Measurements from ENCODE around the gene NUAK1. TPM values are rescaled to one million over a fixed set of nuclear protein-coding genes. Genes with fewer than 3 reads are reported as not detected.

The NUAK1 gene
- total RNA-seq, 4 donors from 2014 or later = 18.9 to 34.5 (median 29.1) TPM

DNA sequence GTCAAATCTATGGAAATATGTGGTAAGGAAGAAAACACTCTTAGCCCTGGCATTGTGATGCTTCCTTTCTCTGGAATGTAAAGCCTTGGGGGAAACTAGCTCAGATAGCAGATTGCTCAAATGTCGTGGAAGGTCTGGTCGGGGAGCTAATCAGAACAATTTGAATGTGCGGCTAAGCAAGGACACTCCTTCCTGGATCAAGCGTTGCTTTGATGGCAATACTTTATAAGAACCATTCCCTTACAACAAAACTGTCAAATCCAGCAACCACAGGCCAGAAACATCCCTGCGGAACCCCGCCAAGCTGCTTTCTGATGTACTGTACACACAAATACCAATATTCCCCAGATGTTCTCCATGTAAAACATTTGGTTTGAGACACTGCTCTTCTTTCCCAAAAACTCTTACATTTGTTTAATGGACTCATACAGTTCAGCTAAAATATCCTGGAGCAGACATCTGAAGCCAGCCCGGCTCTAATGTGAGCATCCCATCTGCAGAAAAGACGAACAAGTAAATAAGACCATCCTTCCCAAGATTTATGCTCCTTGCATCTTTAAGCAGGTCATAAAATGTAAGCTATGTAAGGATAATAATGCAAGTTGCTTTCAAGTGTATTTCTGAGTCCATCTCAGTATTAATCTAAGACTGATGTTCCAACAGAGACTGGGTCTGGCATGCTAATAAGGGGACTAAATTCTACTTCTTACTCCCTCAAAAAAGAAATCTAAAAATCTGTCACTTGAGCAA, 20.2 kb downstream of the NUAK1 start:
- no peak for ATAC-seq
- TF ChIP-seq POLR2A (IDR thresholded peaks at IDR 0.05) = no peak
- TF ChIP-seq, protein P1, sequence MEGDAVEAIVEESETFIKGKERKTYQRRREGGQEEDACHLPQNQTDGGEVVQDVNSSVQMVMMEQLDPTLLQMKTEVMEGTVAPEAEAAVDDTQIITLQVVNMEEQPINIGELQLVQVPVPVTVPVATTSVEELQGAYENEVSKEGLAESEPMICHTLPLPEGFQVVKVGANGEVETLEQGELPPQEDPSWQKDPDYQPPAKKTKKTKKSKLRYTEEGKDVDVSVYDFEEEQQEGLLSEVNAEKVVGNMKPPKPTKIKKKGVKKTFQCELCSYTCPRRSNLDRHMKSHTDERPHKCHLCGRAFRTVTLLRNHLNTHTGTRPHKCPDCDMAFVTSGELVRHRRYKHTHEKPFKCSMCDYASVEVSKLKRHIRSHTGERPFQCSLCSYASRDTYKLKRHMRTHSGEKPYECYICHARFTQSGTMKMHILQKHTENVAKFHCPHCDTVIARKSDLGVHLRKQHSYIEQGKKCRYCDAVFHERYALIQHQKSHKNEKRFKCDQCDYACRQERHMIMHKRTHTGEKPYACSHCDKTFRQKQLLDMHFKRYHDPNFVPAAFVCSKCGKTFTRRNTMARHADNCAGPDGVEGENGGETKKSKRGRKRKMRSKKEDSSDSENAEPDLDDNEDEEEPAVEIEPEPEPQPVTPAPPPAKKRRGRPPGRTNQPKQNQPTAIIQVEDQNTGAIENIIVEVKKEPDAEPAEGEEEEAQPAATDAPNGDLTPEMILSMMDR (IDR thresholded peaks at IDR 0.05 in 4 of 5, conservative IDR thresholded peaks at IDR 0.05 in 1 of 5) = no peak
- in situ Hi-C loops (cut with MboI; ENCODE audit: low sequenced_read_pairs in 4 of 4) = no loop called here
- intact Hi-C loops (cut with DNase I; ENCODE audit: low total_unique reads) = no loop called here
- H3K4me1 ChIP-seq = peaks cover 90 to 96% of the 10 kb centered on the region in 2 donors
- peak overlapping the region; percentile 58 to 90 (median 86) for H3K27ac ChIP-seq
- no peaks in the 10 kb centered on the region for H3K36me3 ChIP-seq
- H3K9me3 ChIP-seq = no peaks in the 10 kb centered on the region
- H3K4me3 ChIP-seq = no peak overlapping the region
- H3K27me3 ChIP-seq = no peaks in the 10 kb centered on the region
- no peak for DNase-seq

DNA sequence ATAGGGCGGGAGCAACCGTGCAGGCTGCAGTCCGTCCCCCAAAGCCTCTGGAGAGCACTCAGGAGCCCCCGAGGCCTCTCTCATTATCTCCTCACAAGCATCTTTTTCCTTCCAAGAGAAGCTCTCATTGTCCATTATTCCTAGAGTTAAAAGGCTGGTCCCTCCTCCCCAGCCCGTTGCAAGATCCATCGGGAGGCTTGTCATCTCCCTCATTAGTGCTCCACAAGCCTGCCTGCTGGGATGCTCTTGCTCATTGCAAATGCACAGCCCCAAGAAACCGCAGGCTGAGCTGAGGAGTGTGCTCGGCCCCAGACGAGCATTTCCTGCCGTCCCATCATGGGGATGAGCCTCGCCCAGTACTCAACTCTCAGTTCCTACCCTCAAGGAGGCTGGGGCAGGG, 23.3 kb downstream of the NUAK1 start:
- Histone ChIP-seq H3K4me3 (no peak overlapping the region), H3K27me3 (no peaks in the 10 kb centered on the region), H3K36me3 (no peaks in the 10 kb centered on the region), H3K27ac (peak overlapping the region in 2 of 4 donors; percentile 85 to 93), H3K4me1 (peaks cover 83 to 94% of the 10 kb centered on the region in 2 donors), H3K9me3 (no peaks in the 10 kb centered on the region)
- intact Hi-C loops (cut with DNase I; ENCODE audit: low total_unique reads) (no loop called here), in situ Hi-C loops (cut with MboI; ENCODE audit: low sequenced_read_pairs in 4 of 4) (no loop called here)
- ATAC-seq (no peak), DNase-seq (no peak)
- TF ChIP-seq, protein P1 (IDR thresholded peaks at IDR 0.05 in 4 of 5, conservative IDR thresholded peaks at IDR 0.05 in 1 of 5) = no peak
- no peak for TF ChIP-seq POLR2A (IDR thresholded peaks at IDR 0.05)

DNA sequence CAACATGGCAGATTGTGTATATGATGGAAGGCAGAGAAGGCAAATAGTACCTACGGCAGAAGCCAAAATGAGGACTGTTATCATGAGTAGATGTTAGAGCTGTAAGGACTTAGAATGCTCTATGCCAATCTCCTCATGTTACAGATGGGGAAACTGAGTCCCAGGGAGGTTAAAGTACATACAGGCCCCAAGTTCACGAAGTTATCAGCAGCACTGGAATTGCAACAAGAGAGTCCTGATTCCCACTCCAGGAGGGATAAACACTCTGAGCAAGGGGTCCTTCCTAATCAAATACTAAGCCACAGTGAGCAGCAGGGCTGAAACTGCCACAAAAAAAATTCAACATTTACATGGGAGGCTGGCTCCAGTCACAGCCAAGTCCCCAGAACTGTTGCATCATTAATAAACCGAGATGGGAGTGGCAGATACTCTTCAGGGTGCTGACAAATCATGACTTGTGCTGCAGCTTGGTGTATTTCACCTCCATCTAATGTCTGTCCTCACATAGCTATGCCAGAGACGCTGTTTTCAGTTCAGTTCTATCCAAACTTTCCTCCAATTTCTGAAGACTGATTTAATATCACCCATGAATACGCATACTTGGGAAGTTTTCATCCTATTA, 24.2 kb downstream of the NUAK1 start:
- H3K27ac ChIP-seq = peak overlapping the region; percentile 80 to 93 (median 84)
- in situ Hi-C loops (cut with MboI; ENCODE audit: low sequenced_read_pairs in 4 of 4) (no loop called here), intact Hi-C loops (cut with DNase I; ENCODE audit: low total_unique reads) (loop anchor here (1.0 kb wide), 1 partner anchor 9 kb away; no protein-coding TSS in a partner anchor)
- H3K4me3 ChIP-seq = no peak overlapping the region
- TF ChIP-seq POLR2A (IDR thresholded peaks at IDR 0.05) = no peak
- TF ChIP-seq, protein P1 (IDR thresholded peaks at IDR 0.05 in 4 of 5, conservative IDR thresholded peaks at IDR 0.05 in 1 of 5) = no peak
- H3K36me3 ChIP-seq = no peaks in the 10 kb centered on the region
- no peaks in the 10 kb centered on the region for H3K27me3 ChIP-seq
- H3K9me3 ChIP-seq = no peaks in the 10 kb centered on the region
- DNase-seq (peak; percentile 39 to 63), ATAC-seq (peak; percentile 50 to 64)
- peaks cover 74 to 91% of the 10 kb centered on the region in 2 donors for H3K4me1 ChIP-seq

DNA sequence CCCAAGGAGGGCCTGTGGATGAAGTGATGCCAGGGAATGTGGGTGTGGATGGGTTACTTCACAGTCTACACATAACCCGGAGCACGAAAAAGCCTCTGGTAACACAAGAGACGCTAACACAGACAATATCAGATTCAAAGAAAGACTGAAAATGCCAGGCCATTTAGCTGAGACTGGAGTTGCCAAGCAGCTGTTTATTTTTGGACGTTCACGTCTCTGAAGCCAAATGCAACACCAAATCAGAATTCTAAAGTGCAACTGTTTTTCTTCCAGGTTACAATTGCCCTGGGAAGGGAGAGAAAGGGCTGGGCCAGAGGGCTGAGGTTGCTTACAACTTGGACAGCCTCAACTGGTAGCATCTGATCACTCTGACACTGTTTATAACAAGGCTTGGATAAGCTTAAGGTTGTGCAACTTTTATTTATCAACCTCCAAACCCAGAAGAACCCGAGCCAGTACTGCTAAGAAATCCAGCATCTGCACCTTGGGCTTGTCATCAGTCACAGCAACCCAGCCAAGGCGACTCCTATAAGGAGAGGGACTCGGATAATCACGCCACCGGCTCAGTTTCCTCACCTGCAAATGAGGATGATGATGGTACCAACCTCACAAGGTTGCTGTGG, 24.8 kb downstream of the NUAK1 start:
- H3K4me3 ChIP-seq = peak overlapping the region in 1 of 4 donors; percentile 6
- no peaks in the 10 kb centered on the region for H3K36me3 ChIP-seq
- DNase-seq (peak; percentile 78 to 84), ATAC-seq (peak; percentile 80 to 91)
- H3K27me3 ChIP-seq = no peaks in the 10 kb centered on the region
- no peaks in the 10 kb centered on the region for H3K9me3 ChIP-seq
- peaks cover 72 to 91% of the 10 kb centered on the region in 2 donors for H3K4me1 ChIP-seq
- peak overlapping the region; percentile 80 to 93 (median 84) for H3K27ac ChIP-seq
- intact Hi-C loops (cut with DNase I; ENCODE audit: low total_unique reads) (loop anchor here (1.0 kb wide), 1 partner anchor 9 kb away; no protein-coding TSS in a partner anchor), in situ Hi-C loops (cut with MboI; ENCODE audit: low sequenced_read_pairs in 4 of 4) (no loop called here)
- TF ChIP-seq POLR2A (IDR thresholded peaks at IDR 0.05) = peak in 1 of 2 donors; percentile 58
- TF ChIP-seq, protein P1 (IDR thresholded peaks at IDR 0.05 in 4 of 5, conservative IDR thresholded peaks at IDR 0.05 in 1 of 5) = no peak
